Measurements from ENCODE around the gene AHRR.

AHRR gene

DNA sequence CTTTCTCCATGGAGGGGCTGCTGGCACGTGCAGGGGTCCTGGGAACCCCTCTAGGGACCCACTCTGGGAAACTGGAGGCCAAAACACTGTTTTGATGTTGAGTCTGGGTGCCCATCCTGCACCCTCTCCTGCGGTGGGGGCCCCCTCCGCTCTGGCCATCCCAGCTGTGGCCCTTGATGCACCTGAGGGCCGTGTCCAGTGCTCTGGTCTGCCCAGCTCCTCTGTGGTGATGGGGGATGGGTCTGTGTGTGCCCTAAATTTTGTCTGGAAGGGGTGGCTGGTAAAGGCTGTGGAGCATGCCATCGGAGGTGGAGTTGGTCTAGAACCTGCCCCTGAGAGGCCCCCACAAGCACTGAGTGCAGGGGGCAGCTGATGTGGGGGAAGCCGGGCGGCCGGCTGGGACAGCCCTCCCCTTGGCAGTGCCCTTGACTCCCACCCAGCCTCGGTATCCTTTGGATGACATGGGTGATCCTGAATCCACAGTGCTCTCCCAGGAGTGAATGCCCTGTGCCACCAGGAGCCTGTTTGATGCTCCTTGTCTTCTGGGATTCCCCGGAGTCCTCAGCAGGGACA lies 26.3 kb downstream of the AHRR start:
- no peak for DNase-seq (ENCODE audit: low read depth)

GRCh38 chr5:348726-349125 lies 27.2 kb downstream of the AHRR start:
- no peak for DNase-seq (ENCODE audit: low read depth)

DNA sequence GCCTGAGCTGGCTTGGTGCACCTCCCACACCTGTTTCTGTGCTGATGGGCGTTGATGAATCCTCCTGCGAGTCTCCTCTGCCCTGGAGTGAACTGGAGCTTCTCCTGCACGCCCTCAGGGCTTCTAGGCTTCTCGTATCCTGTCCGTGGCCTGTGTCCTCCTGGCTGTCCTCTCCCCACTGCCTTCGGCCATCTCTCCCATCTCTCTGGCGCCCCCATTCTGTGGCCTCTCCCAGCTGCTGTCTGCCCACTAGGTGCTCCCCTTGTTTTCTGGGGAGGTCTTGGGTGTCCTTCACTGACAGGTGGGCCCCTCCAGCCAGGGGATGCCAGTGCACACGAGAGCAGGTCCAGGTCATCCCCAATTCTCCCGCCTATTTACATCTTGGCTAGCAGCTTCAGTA lies 28.8 kb downstream of the AHRR start:
- no peak for DNase-seq (ENCODE audit: low read depth)

GRCh38 chr5:351084-351920 lies 29.8 kb downstream of the AHRR start:
- no peak for DNase-seq (ENCODE audit: low read depth)

GRCh38 chr5:351921-352245 lies 30.4 kb downstream of the AHRR start:
- DNase-seq (ENCODE audit: low read depth) = no peak

DNA sequence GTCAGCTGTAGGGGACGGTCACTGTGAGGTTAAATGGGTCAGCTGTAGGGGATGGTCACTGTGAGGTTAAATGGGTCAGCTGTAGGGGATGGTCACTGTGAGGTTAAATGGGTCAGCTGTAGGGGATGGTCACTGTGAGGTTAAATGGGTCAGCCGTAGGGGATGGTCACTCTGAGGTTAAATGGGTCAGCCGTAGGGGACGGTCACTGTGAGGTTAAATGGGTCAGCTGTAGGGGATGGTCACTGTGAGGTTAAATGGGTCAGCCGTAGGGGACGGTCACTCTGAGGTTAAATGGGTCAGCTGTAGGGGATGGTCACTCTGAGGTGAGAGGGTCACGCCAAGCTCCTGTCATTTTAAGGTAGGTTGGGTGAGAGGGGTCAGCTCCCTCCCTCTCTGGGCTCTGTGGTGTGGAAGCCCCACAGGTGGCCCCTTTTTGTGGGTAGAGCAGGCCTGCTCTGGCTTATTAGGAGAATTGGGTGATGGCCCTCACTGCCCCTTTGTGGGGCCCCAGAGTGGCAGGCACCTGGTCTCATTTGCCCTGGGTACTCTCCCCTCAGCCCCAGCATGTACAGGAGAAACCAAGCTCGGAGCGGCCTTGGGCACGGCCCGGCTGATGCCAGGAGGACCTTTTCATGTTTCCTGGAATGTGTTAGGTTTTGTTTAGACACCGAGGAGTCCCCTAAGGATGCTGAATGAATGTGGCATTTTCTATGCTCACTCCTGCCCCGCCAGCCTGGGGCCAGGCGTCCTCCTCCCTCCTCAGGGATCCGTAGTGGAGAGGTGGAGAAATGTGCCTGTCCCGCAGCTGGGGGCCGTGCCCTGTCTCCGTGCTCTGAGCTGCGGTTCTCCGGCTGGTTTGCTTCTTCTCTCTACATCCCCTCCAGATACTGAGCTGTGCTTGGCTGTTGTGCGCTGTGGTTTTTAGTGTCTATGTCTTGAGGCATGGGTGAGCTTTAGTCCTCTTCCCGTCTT lies 31.4 kb downstream of the AHRR start:
- DNase-seq (ENCODE audit: low read depth) = no peak

DNA sequence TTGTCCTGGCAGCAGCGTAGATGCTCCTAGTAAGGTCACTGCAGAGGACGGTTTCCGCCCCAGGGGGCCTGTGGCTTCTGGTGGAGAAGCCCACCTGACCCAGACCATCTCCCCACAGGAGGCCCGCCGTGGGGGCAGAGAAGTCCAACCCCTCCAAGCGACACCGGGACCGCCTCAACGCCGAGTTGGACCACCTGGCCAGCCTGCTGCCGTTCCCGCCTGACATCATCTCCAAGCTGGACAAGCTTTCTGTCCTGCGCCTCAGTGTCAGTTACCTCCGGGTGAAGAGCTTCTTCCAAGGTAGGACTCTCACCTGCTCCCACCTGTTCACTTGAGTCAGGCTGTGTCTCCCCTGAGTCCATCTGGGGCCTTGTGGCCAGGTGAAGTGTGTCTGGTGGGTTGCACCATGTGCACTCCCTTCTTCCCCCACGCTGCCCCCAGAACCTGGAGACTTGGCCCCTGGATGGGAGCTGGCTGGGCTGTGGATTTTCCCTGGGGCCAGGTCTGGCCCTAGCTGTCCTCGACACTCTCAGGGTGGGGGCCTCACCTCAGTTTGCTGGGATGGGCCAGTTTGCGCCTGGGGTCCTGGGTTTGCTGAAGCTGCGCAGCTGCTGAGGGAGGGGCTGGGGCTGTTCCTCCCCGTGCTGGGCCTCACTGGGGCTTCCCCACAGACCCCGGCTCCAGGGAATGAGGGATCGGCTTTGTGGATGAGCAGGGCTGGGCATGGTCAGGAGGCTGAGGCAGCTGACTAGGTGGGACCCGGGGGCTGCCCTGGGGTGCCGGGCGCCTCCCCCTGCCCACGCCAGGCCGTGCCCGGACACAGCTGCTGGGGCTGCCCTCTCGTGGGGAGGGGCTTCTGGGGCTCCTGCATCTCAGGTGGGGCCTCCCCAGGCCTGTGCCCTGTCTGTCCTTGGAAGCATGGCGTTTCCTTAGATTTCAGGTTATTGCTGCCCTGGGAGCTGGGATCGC lies 32.4 kb downstream of the AHRR start:
- no peak for DNase-seq (ENCODE audit: low read depth)

GRCh38 chr5:354581-355378 lies 33.3 kb downstream of the AHRR start:
- DNase-seq (ENCODE audit: low read depth) = no peak

DNA sequence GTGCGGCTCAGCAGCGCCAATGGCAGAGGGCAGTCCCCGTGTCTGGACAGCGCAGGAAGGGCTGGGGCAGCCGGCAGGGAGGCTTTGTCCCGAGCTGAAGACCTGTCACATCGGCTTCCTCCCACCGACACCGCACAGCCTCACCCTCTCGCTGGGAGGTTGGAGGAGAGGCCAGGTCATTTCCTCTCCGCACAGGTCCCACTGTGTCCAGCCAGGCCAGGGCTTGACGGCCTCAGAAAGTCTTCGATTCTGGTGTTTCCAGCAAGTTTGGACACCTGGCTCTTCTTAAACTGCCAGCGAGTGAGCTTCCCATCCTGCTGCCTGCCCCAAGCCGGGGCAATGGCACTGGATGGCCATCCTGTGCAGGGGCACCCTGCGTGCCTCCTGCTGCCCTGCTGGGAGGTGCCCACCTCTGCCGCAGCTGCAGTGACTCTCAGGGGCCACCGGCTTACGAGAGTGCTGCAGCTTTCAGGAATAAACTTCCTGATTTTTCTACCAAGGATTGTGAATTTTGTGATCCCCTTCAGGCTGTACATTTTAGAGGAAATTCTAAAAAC lies 33.9 kb downstream of the AHRR start:
- DNase-seq (ENCODE audit: low read depth) = no peak

DNA sequence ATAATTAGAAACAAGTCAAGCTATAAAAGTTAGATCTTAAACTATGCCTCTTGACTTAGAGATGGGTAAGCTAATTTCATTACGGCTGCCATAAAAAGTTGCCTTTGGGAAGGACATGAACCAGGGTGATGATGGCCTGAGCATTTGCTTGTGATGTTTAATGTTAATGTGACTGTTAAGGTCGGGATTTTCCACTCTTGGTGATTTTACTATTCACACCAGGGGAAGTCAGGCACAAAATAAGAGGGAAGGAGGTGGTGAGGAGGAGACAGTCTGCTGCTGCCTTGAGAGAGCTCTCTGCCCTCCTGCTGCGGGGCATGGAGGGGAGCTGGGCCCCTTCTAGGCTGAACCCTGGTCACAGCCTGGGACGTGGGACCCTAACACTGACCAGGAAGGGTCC lies 34.4 kb downstream of the AHRR start:
- DNase-seq (ENCODE audit: low read depth) = no peak

DNA sequence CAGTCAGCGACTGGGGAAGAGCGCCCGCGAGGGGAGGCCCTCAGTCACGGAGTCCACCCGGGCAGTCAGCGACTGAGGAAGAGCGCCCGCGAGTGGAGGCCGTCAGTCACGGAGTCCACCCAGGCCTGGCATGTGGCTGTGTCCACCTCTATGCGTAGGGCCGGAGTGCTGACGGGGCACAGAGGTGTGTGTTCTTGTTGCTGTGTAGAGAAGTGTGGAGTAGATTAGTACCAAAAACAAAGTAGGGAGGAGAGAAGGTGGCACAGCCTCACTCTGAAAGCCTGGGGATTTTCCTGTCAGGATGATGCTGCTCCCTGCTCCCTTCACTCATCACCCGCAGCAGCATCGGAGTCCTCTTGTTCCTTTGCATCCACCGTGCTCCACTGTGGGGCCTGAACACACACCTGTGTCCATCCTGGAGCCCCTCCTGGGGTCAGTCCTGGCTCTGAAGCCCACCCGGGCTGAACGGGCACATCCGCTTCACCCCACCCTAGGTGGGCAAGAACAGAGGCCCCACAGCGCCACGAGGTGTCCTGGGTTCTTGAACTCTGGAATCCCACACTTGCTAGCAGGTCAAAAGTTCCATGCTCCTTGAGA lies 37.9 kb downstream of the AHRR start:
- DNase-seq (ENCODE audit: low read depth) = no peak

DNA sequence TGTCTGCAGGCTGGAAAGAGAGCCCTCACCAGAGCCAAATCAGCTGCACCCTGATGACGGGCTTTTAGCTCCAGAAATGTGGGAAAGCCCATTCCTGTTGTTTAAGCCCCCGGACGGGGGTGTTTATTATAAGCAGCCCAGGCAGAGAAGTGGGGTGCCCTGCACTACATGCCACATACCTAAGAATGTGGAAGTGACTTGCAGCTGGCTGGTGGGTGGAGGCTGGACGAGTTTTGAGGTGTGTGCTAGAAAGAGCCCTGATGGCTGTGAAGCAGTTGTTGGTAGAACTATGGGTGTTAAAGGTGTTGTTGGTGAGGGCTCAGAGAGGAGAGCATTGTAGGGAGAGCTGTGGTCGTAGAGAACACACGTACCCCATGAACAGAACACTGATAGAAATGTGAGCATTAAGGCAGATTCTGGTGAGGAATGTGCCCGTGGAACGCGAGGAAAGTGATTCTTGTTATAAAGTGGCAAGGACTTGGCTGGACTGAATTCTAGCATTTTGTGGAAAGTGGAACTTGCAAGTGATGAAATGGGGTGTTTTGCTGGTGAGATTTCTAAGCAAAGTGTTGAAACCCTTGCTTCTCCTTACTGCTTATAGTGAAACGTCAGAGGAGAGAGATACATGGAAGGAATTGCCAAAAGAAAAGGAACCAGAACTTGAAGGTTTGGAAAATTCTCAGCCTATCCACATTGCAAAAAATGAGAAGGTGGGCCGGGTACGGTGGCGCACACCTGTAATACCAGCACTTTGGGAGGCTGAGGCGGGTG lies 38.9 kb downstream of the AHRR start:
- no peak for DNase-seq (ENCODE audit: low read depth)

- DNase-seq (ENCODE audit: low read depth) = no peak
Observed at GRCh38 chr5:362189-362588, 40.7 kb downstream of the AHRR start.

- no peak for DNase-seq (ENCODE audit: low read depth)
Observed at GRCh38 chr5:362978-363765, 41.7 kb downstream of the AHRR start.

- DNase-seq (ENCODE audit: low read depth) = no peak
Observed at GRCh38 chr5:364497-364896, 43.0 kb downstream of the AHRR start.

GRCh38 chr5:366541-367357 lies 45.2 kb downstream of the AHRR start:
- no peak for DNase-seq (ENCODE audit: low read depth)

DNA sequence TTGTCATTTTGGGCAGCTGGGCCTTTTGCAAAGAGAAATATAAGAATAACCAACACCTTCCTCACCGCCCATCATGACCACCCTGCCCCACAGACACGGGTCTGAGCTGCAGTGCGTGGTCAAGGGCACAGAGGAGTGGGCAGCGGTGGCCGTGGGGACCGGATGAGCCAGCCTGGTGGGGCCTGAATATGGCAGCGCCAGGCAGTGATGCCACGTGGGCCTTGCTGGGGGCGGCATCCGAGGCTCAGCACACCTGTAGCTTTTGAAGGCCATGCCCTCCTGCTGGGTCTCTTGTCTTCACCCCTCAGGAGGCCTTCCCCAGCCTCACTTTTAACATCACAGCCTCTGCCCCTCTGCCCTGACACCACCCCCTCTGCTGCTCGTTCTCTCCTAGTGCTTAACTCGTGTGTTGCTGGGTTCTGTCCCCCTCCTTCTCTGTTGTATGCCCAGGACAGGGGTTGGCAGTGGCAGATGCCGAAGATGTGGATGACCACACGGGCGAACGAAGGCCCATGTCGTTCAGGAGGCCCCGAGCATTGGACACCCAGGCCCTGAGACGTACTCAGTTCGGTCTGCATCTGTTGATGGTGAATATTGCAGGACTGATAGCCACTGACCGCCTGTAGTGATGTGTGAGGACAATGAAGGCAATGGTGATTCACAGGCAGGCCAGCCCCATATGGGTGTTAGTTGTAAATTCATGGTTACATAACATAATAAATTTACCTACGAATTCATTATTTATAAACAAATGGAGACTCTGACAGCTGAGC lies 46.0 kb downstream of the AHRR start:
- DNase-seq (ENCODE audit: low read depth) = no peak
